H1 (cell line): ENCODE data around the gene AKR1B1. TPM values are rescaled to one million over a fixed set of nuclear protein-coding genes. Genes with fewer than 3 reads are reported as not detected.

ENCODE experiments used
- CTCF ChIA-PET: fragments of 300-600 bp; sonication (Branson Sonifier 250); formaldehyde crosslinking; loops from one replicate; lab custom pipeline; 2021; ENCODE audit not compliant: partially characterized antibody; lab: Charles Lee
- POLR2A ChIA-PET: fragments of 300-600 bp; sonication (Branson Sonifier 250); formaldehyde crosslinking; loops from one replicate; lab custom pipeline; 2021; ENCODE audit warnings: inconsistent platforms; ENCODE audit not compliant: partially characterized antibody; lab: Charles Lee
- DNase-seq, 2 experiments: peaks; one replicate each; pipeline versions ENCODE4 v3.0.0 to v3.0.0-alpha.2; 2010 to 2022; ENCODE audit warnings: low spot score in 2 of 2, low read depth in 1 of 2, mixed read lengths in 1 of 2
- FAIRE-seq: peaks from 2 replicates; lab custom pipeline; 2011; peaks lifted over from hg19 to GRCh38; lab: Jason Lieb, UNC
- H2AFZ ChIP-seq: 2 replicates; pipeline ENCODE4 v1.8.1; 2012; ENCODE audit warnings: low read length, inconsistent platforms
- H2AK5ac ChIP-seq: 2 replicates; pipeline ENCODE4 v1.6.1; 2013; ENCODE audit warnings: low read depth, low read length
- H2BK120ac ChIP-seq: replicated peaks from 2 replicates; pipeline ENCODE3; 2013; ENCODE audit warnings: low read depth, low read length, inconsistent platforms
- H2BK12ac ChIP-seq: 2 replicates; pipeline ENCODE4 v1.6.1; 2013; ENCODE audit warnings: low read depth, low read length
- H2BK15ac ChIP-seq: 2 replicates; pipeline ENCODE4 v1.6.1; 2013; ENCODE audit warnings: low read length
- H2BK20ac ChIP-seq: 2 replicates; pipeline ENCODE4 v1.6.1; 2013; ENCODE audit warnings: low read length
- H2BK5ac ChIP-seq: 2 replicates; pipeline ENCODE4 v1.6.1; 2013; ENCODE audit warnings: low read depth, low read length
- H3K14ac ChIP-seq: 2 replicates; pipeline ENCODE4 v1.6.1; 2013; ENCODE audit warnings: inconsistent platforms; ENCODE audit not compliant: insufficient read length
- H3K18ac ChIP-seq: 2 replicates; pipeline ENCODE4 v1.6.1; 2013; ENCODE audit warnings: low read length; ENCODE audit errors: extremely low read depth
- H3K23ac ChIP-seq: 2 replicates; pipeline ENCODE4 v1.6.1; 2013; ENCODE audit warnings: inconsistent platforms; ENCODE audit not compliant: insufficient read length
- H3K23me2 ChIP-seq: 2 replicates; pipeline ENCODE4 v1.6.1; 2013; ENCODE audit warnings: low read depth, low read length
- H3K27ac ChIP-seq: 2 replicates; pipeline ENCODE4 v1.6.1; 2011; ENCODE audit warnings: low read depth, low read length, inconsistent platforms
- H3K27me3 ChIP-seq, 4 experiments: replicated peaks in 1 of 4; 1 replicate in 1 of 4; 2 replicates in 3 of 4; pipeline versions ENCODE4 v1.6.1 to v1.8.1; 2011 to 2013; ENCODE audit warnings: low read length in 3 of 4, mild to moderate bottlenecking in 3 of 4, inconsistent platforms in 2 of 4, mixed read lengths in 2 of 4, moderate library complexity in 1 of 4; ENCODE audit not compliant: control insufficient read depth in 3 of 4, insufficient read depth in 3 of 4; ENCODE audit errors: extremely low read depth in 1 of 4
- H3K36me3 ChIP-seq, 4 experiments: 2 replicates each; pipeline versions ENCODE4 v1.6.1 to v1.8.1; 2011 to 2013; ENCODE audit warnings: mild to moderate bottlenecking in 4 of 4, low read length in 3 of 4, moderate library complexity in 2 of 4, control low read depth in 1 of 4, inconsistent platforms in 1 of 4; ENCODE audit not compliant: insufficient read depth in 4 of 4, control insufficient read depth in 2 of 4
- H3K4ac ChIP-seq: replicated peaks from 2 replicates; pipeline ENCODE3; 2013; ENCODE audit warnings: low read length, low read depth, mixed read lengths, inconsistent platforms; ENCODE audit not compliant: insufficient read length
- H3K4me1 ChIP-seq, 4 experiments: replicated peaks in 1 of 4; 1 replicate in 1 of 4; 2 replicates in 3 of 4; pipeline versions ENCODE4 v1.6.1 to v1.8.1; 2011 to 2013; ENCODE audit warnings: low read length in 3 of 4, inconsistent platforms in 2 of 4, mixed read lengths in 1 of 4; ENCODE audit not compliant: insufficient read depth in 4 of 4, control insufficient read depth in 3 of 4
- H3K4me2 ChIP-seq, 2 experiments: 2 replicates each; pipeline versions ENCODE4 v1.6.1 to v1.8.1; 2011 to 2013; ENCODE audit warnings: low read depth in 2 of 2, low read length in 2 of 2, control low read depth in 1 of 2, inconsistent platforms in 1 of 2, mild to moderate bottlenecking in 1 of 2; ENCODE audit not compliant: insufficient read depth in 1 of 2
- H3K4me3 ChIP-seq, 4 experiments: fragments of 200-600, 300-600 bp in 1 of 4; sonication (generic), shearing (Covaris generic), sonication (Bioruptor Twin) in 1 of 4; 2 replicates each; pipeline versions ENCODE4 v1.5.1 to v1.8.1; 2011 to 2016; ENCODE audit warnings: low read length in 4 of 4, low read depth in 3 of 4, control low read depth in 2 of 4, inconsistent platforms in 2 of 4, mild to moderate bottlenecking in 2 of 4, mixed read lengths in 1 of 4, moderate library complexity in 1 of 4; ENCODE audit not compliant: insufficient read depth in 2 of 4; ENCODE audit errors: extremely low read depth in 1 of 4
- H3K56ac ChIP-seq: replicated peaks from 2 replicates; pipeline ENCODE3; 2013; ENCODE audit warnings: low read depth, mild to moderate bottlenecking, mixed read lengths, low read length, inconsistent platforms; ENCODE audit not compliant: insufficient read length
- H3K79me1 ChIP-seq: 2 replicates; pipeline ENCODE4 v1.6.1; 2013; ENCODE audit warnings: low read depth, low read length, control low read depth
- H3K79me2 ChIP-seq, 2 experiments: 2 replicates each; pipeline versions ENCODE4 v1.6.1 to v1.8.1; 2012 to 2013; ENCODE audit warnings: low read length in 2 of 2, mild to moderate bottlenecking in 2 of 2, inconsistent platforms in 1 of 2; ENCODE audit not compliant: insufficient read depth in 2 of 2, control insufficient read depth in 1 of 2
- H3K9ac ChIP-seq, 4 experiments: replicated peaks in 1 of 4; 1 replicate in 1 of 4; 2 replicates in 3 of 4; pipeline versions ENCODE4 v1.6.1 to v1.8.1; 2011 to 2013; ENCODE audit warnings: low read depth in 3 of 4, low read length in 3 of 4, control low read depth in 2 of 4, mild to moderate bottlenecking in 2 of 4, moderate library complexity in 2 of 4, inconsistent platforms in 1 of 4; ENCODE audit errors: extremely low read depth in 1 of 4
- H3K9me3 ChIP-seq, 2 experiments: 2 replicates each; pipeline versions ENCODE4 v1.6.1 to v1.8.1; 2012 to 2013; ENCODE audit warnings: mild to moderate bottlenecking in 2 of 2, moderate library complexity in 2 of 2, control low read depth in 1 of 2, inconsistent platforms in 1 of 2, low read depth in 1 of 2, low read length in 1 of 2, mixed read lengths in 1 of 2; ENCODE audit not compliant: insufficient read depth in 2 of 2
- H4K20me1 ChIP-seq, 2 experiments: replicated peaks in 1 of 2; 2 replicates each; pipeline versions ENCODE3 to v1.8.1; 2011 to 2013; ENCODE audit warnings: inconsistent platforms in 2 of 2, low read length in 2 of 2, mild to moderate bottlenecking in 1 of 2; ENCODE audit not compliant: insufficient read depth in 2 of 2, control insufficient read depth in 1 of 2
- H4K5ac ChIP-seq: 2 replicates; pipeline ENCODE4 v1.6.1; 2013; ENCODE audit warnings: low read length, low read depth, mixed read lengths, inconsistent platforms; ENCODE audit not compliant: insufficient read length
- H4K8ac ChIP-seq: 2 replicates; pipeline ENCODE4 v1.8.0; 2013; ENCODE audit warnings: mild to moderate bottlenecking, moderate library complexity, low read length, inconsistent platforms; ENCODE audit not compliant: insufficient read depth; ENCODE audit errors: extremely low read depth
- H4K91ac ChIP-seq: replicated peaks from 2 replicates; pipeline ENCODE3; 2013; ENCODE audit warnings: low read length, mixed read lengths, inconsistent platforms; ENCODE audit not compliant: insufficient read length
- GTF2F1 ChIP-seq: IDR thresholded peaks from 2 replicates; pipeline ENCODE4 v1.6.1; 2012; ENCODE audit warnings: low read depth, low read length, improper control_type of control experiment, borderline replicate concordance
- KDM4A ChIP-seq: IDR thresholded peaks from one replicate; pipeline ENCODE4 v1.7.1; 2012; ENCODE audit warnings: low read depth, mild to moderate bottlenecking, moderate library complexity, low read length, inconsistent platforms; ENCODE audit not compliant: severe bottlenecking
- RXRA ChIP-seq: IDR thresholded peaks from 2 replicates; pipeline ENCODE4 v1.6.1; 2011; ENCODE audit warnings: low read depth, mild to moderate bottlenecking, low read length, moderate library complexity; ENCODE audit not compliant: insufficient read depth
- WGBS, 2 experiments: shearing (Covaris generic) in 1 of 2; methylation state at CpG; one replicate each; pipeline versions ENCODE4 v1.1.6 to v1.1.7; 2013 to 2015; ENCODE audit warnings: low lambda C conversion rate in 2 of 2, mixed read lengths in 2 of 2, inconsistent platforms in 1 of 2, low coverage in 1 of 2, missing lambda C conversion rate in 1 of 2; ENCODE audit not compliant: insufficient replicate concordance in 2 of 2, insufficient coverage in 1 of 2, insufficient read length in 1 of 2; ENCODE audit errors: extremely low coverage in 1 of 2, missing lambda C conversion rate in 1 of 2; 5-methylcytosine and 5-hydroxymethylcytosine counted together
- polyA plus RNA-seq, 7 experiments: library from polyadenylated mRNA; depleted of rRNA in 3 of 7; stranded (reverse) in 5 of 7; unstranded in 2 of 7; fragments of >200 nt in 5 of 7; fragments of 200-250 nt in 2 of 7; gene quantifications; 1 replicate in 5 of 7; 2 replicates in 1 of 7; 4 replicates in 1 of 7; pipeline versions ENCODE4 v1.2.1 to v1.2.3, GENCODE V29; 2011 to 2013; ENCODE audit warnings: missing spikeins in 2 of 7, mixed read lengths in 2 of 7
- total RNA-seq: library from RNA; stranded (reverse); fragmentation: NEBNext Ultra II Directional; extraction: Animal tissue kit (Norgen Biotek cat#: 25700); gene quantifications from 2 replicates; pipeline ENCODE4 v1.2.1, GENCODE V29; 2021

Gene AKR1B1
- total and polyA plus RNA-seq, 2 of the 8 experiments (the other 6 are each of a cell fraction or from before 2014, with no cell fraction given) = 195 to 273 TPM

GRCh38 chr7:134405299-134405698 is 53.6 kb downstream of the AKR1B1 start:
- Histone ChIP-seq H3K4me2 (no peak overlapping the region), H3K79me2 (no peaks in the 10 kb centered on the region), H4K5ac (no peak overlapping the region), H3K23me2 (no peaks in the 10 kb centered on the region), H2AK5ac (no peak overlapping the region), H3K4me1 (peaks cover 0 to 6% (median 2%) of the 10 kb centered on the region in 4 experiments; a peak in 3 of 7 replicates), H3K36me3 (no peaks in the 10 kb centered on the region), H3K14ac (no peak overlapping the region), H3K23ac (no peak overlapping the region), H2AFZ (no peak overlapping the region), H2BK120ac (no peak overlapping the region), H3K9me3 (no peaks in the 10 kb centered on the region), H3K27me3 (no peaks in the 10 kb centered on the region), H2BK5ac (no peak overlapping the region), H3K4ac (no peak overlapping the region), H3K27ac (no peak overlapping the region), H2BK15ac (no peak overlapping the region), H3K18ac (no peak overlapping the region), H3K79me1 (no peaks in the 10 kb centered on the region), H3K56ac (no peak overlapping the region), H2BK20ac (no peak overlapping the region), H4K8ac (no peak overlapping the region), H3K9ac (no peak overlapping the region), H4K91ac (no peak overlapping the region), H4K20me1 (no peaks in the 10 kb centered on the region), H2BK12ac (no peak overlapping the region), H3K4me3 (no peak overlapping the region)
- CTCF ChIA-PET = interaction anchor here (0.7 to 2.3 kb wide), 3 partner anchors 15 to 104 kb away, joined by 3 to 9 read pairs (median 3); no protein-coding TSS in a partner anchor
- WGBS, 2 experiments = 88% methylated on average over 3 of the region's 3 CpGs; no CpG with 5 or more reads in 1 of the 2 experiments
- POLR2A ChIA-PET = no interaction called here
- TF ChIP-seq GTF2F1 (no peak), KDM4A (no peak), RXRA (no peak)
- no peak for FAIRE-seq
- DNase-seq = no peak
